Fibroblast of villous mesenchyme (primary cell): ENCODE data around the gene SPINK8. TPM values are rescaled to one million over a fixed set of nuclear protein-coding genes. Genes with fewer than 3 reads are reported as not detected.

Source experiments
- DNase-seq: peaks from one replicate; pipeline ENCODE4 v3.0.0-alpha.2; 2010; ENCODE audit warnings: low read depth
- H3K4me3 ChIP-seq: 2 replicates; pipeline ENCODE4 v1.5.1; 2011; ENCODE audit warnings: low read depth, mild to moderate bottlenecking, low read length
- total RNA-seq: library from RNA; depleted of rRNA; stranded (reverse); fragments of >200 nt; gene quantifications from 2 replicates; pipeline ENCODE4 v1.2.3, GENCODE V29; 2012
- TF ChIP-seq, protein P1 (sequence below): IDR thresholded peaks from 2 replicates; pipeline ENCODE4 v1.5.1; 2012; ENCODE audit warnings: low read depth, mild to moderate bottlenecking, low read length; ENCODE audit not compliant: insufficient read depth

SPINK8 gene
- total RNA-seq, 1 donor, result not detected

DNA sequence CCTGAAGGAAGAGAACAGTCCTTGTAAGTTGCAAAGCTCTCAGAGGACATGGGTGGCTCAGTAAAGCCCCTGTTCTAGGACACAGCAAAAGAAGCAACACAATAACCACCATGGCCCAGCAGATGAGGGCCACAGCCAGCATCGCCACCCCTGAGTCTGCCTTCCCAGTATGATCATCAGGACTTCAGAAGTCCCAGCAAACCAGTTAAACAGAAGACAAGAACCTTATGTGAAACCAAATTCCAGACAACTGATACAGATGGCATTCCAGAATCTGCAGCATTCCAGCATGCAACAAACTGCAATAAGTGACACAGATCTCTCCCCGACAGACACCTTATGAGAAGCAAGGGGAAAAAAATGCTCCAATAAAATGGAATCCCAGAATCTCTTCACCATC lies 30.4 kb downstream of the SPINK8 start:
- no peak for DNase-seq
- TF ChIP-seq, protein P1, sequence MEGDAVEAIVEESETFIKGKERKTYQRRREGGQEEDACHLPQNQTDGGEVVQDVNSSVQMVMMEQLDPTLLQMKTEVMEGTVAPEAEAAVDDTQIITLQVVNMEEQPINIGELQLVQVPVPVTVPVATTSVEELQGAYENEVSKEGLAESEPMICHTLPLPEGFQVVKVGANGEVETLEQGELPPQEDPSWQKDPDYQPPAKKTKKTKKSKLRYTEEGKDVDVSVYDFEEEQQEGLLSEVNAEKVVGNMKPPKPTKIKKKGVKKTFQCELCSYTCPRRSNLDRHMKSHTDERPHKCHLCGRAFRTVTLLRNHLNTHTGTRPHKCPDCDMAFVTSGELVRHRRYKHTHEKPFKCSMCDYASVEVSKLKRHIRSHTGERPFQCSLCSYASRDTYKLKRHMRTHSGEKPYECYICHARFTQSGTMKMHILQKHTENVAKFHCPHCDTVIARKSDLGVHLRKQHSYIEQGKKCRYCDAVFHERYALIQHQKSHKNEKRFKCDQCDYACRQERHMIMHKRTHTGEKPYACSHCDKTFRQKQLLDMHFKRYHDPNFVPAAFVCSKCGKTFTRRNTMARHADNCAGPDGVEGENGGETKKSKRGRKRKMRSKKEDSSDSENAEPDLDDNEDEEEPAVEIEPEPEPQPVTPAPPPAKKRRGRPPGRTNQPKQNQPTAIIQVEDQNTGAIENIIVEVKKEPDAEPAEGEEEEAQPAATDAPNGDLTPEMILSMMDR, result no peak
- no peak overlapping the region for H3K4me3 ChIP-seq

DNA sequence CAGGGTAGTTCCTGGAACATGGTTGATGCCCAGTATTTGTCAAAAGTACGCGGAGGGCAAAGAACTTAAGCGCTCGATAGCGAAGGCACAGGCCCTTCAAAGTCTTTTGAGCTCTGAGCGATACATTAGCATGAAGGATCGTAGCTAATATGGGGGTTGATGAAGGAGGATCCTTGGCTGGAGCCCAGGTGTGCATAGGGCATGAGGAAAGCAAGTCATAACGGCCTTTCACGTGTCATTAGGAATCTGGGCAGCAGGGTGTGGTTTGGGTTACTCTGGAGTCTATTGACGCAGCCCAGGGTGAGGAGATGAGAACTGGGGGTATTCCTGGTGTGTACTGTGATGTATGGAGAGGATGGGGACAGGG lies 31.7 kb downstream of the SPINK8 start:
- TF ChIP-seq, protein P1, result no peak
- H3K4me3 ChIP-seq, result peak overlapping the region; percentile 85
- DNase-seq, result peak; percentile 30

DNA sequence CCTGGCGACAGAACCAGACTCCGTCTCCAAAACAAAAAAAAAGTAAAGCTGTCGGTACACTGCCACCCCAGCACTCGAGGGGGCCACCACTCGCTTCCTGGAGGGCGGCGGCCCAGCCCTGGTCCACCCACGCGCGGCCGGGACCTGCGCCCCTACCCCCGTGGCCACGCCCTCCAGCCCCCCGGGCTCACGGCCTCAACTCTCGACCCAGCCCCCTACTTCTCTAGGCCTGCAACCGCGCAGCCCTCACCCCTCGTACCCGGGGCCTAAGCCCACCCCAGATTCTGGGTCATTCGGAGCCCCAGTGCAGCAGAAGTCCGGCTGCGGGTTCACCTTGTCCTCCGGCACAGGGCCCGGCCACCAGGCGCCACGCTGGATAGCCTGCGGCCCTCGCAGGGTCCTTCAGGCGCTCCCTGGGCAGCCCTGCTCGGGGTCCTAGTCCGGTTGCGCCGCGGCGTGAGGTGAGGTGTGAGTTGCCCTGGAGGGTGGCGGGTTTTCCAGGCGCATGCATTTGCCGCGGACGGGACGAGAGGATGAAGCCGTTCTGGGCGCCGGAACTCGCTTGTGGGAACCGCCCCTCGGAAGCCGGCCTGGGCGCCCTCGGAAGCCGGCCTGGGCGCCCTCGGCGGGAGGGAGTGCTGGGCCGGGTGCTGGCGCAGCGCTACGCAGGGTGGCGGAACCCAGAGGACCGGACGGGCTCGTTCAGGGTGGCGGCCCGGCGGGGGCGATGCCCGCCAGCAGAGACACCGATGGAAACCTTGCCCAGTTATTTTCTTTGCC lies 32.3 kb downstream of the SPINK8 start, which contains the start of gene NME6:
TSS of gene NME6 (minus strand) at position 348 of the 780 bp plus-strand sequence.
- peak within 1 kb of the TSS; percentile 85 for H3K4me3 ChIP-seq
- TF ChIP-seq, protein P1, result no peak
- DNase-seq, result peak; percentile 94

DNA sequence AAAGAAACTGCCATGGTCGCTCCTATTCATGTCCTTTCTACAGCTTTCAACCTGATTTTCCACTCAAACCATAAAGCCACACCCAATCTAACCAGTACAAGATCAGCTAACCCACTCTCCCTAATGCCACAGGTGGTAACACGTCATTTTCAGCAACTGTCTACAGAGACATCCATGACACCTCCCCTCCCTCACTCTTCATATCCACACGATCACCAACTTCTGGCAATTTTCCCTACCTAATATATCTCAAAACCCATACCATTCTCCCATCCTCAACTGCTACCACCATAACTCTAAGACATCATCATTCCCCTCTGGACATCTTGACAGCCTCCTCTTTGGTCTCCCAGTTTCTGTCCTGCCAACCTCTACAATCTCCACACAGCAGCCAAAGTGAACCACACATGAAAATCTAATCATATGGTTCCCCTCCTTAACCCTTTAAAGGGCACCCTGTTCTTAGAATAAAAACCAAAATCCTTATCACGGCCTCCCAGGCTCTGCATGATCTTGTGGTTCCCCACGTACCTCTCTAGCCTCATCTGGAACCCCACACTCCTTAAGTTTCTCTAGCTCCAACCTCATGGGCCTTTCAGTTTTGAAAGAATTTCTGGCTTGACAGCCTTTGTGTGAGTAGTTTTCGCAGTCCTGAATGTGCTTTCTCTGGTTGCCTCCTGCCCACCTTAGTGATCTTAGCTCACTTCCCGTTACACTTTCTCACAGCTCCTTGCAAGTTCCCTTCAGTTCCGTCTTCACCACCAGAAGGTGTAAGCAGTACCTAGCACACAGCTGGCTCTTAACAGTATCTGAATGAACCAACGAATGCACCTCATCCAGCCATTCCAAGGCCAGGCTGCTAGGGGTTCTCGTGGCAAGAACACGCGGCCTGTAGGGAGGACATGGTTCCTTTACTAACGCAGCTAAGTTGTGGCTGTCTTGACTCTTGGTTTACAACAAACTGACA lies 33.4 kb downstream of the SPINK8 start:
- DNase-seq, result peak; percentile 4
- TF ChIP-seq, protein P1, result no peak
- peak overlapping the region; percentile 85 for H3K4me3 ChIP-seq

DNA sequence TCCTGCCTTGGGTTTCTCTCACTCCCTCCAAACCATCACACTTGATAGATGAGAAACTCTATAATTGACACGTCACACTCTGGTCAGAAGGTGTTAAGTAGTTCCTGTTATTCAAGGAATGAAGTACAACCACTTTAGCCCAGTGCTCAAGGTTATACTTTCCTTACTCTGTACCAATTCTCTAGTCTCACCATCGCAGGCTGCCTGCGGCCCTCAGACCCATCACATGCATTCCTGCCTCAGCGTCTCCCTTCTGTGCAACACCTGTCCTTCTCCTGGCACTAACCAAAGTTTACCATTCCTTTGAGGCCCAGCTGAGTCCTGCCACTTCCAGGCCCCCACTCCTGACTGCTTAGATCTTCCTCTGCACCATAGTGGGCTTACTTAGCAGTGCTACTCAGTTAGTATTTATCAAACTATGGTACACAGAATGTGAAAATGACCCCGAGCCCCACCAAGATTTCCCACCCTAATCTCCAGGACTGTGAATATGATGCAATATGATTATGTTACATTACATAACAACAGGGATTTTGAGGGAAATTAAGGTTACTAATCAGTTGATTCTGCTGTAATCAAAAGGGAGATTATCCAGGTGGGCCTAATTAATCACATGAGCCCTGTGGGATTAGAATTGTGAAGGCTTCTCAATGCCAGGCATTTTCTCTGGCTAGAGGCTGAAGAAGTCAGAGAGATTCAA lies 36.2 kb downstream of the SPINK8 start:
- H3K4me3 ChIP-seq, result no peak overlapping the region

DNA sequence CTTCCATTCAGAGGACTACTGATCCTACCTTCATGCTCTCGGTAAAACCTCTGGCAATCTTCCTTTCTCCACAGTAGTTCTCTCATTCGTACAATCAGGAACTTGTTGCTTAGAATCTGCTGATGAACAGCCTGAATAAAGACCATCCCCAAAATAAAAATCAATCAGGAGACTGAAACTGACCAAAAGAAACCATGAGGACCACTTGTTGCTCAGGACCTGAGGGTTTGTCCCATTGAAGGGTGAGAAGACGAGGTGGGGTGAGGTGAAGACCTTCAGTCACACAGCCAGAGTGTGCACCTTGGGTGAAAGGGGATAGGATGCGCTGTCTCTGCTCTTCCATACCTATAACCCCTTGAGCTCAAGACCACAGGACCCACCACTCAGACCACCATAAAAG lies 36.8 kb downstream of the SPINK8 start:
- H3K4me3 ChIP-seq, result no peak overlapping the region
- DNase-seq, result no peak
- TF ChIP-seq, protein P1, result no peak

More for the DNA sequence above, 36.2 kb downstream of the SPINK8 start:
- TF ChIP-seq, protein P1, result no peak
- DNase-seq, result no peak
